ENCODE data around the gene CTCFL.
A peak's percentile ranks its signal among the peaks of the same experiment; 100 is the strongest.

Gene CTCFL

DNA sequence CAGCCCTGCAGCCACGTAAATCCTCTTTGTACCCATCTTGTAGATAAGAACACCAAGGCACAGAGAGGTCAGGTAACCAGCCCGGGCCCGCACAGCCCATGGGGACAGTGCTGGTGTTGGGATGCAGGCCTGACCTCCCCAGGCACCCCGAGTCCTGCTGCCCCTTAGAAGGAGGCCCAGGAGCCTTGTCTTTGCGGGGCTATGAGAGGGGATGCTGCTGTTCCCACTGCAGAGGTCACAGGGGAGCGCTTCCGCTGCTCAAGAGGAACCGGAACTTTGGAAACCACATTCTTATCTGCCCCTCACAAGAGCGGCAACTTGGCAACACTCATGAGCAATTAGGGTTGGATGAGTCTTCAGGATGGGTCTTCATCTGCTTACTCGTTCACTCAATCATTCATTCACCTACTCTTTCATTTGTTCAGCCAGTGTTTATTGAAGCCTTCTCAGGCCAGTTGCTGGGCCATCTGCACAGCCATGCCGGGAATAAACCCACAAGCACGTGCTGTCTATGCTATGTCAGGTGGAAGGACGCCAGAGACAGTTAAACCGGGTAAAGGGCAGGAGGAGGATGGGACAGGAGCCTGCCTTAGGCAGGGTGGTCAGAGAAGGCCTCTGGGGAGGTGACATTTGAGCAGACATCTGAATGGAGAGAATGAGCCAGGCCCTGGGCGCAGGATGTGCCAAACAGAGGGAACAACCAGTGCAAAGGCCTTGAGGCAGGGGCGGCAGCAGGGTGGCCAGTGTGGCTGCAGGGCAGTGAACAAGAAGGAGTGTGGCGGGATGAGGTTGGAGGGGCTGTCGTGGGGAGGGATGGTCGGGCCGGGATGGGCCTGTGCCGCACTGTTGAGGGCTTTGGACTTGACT is 72.9 kb downstream of the CTCFL start:
- Histone ChIP-seq H3K9me2 (replicated peaks; ENCODE audit: control insufficient read depth, low read length) (no peaks in the 10 kb centered on the region), H3K36me3 (ENCODE audit: control insufficient read depth, low read length) (no peaks in the 10 kb centered on the region), H3K4me2 (ENCODE audit: low read length) (peak overlapping the region; percentile 98), H3K4me1 (ENCODE audit: control insufficient read depth, low read length) (peaks cover 79% of the 10 kb centered on the region), H4K20me1 (ENCODE audit: control insufficient read depth, insufficient read depth, low read depth, low read length) (no peaks in the 10 kb centered on the region), H3F3A (ENCODE audit: control insufficient read depth, insufficient read depth) (peaks cover 2% of the 10 kb centered on the region), H3K9me3 (ENCODE audit: control insufficient read depth, insufficient read depth, low read length) (no peaks in the 10 kb centered on the region), H3K4me3 (ENCODE audit: low read length) (peak overlapping the region; percentile 74), H3K79me2 (ENCODE audit: control insufficient read depth, low read length) (no peaks in the 10 kb centered on the region), H3K27ac (ENCODE audit: low read depth, low read length) (peak overlapping the region; percentile 84), H3K27me3 (ENCODE audit: control insufficient read depth, low read length) (peaks cover 39% of the 10 kb centered on the region)
- TF ChIP-seq EZH2phosphoT487 (IDR thresholded peaks at IDR 0.05; ENCODE audit: borderline replicate concordance, low read length): no peak

GRCh38 chr20:57451431-57451794 is 73.5 kb downstream of the CTCFL start:
- H3F3A ChIP-seq (ENCODE audit: control insufficient read depth, insufficient read depth): peaks cover 2% of the 10 kb centered on the region
- peaks cover 82% of the 10 kb centered on the region for H3K4me1 ChIP-seq (ENCODE audit: control insufficient read depth, low read length)
- H4K20me1 ChIP-seq (ENCODE audit: control insufficient read depth, insufficient read depth, low read depth, low read length): no peaks in the 10 kb centered on the region
- no peaks in the 10 kb centered on the region for H3K79me2 ChIP-seq (ENCODE audit: control insufficient read depth, low read length)
- no peaks in the 10 kb centered on the region for H3K36me3 ChIP-seq (ENCODE audit: control insufficient read depth, low read length)
- H3K27ac ChIP-seq (ENCODE audit: low read depth, low read length): peak overlapping the region; percentile 84
- TF ChIP-seq EZH2phosphoT487 (IDR thresholded peaks at IDR 0.05; ENCODE audit: borderline replicate concordance, low read length): no peak
- TF ChIP-seq, protein P1, sequence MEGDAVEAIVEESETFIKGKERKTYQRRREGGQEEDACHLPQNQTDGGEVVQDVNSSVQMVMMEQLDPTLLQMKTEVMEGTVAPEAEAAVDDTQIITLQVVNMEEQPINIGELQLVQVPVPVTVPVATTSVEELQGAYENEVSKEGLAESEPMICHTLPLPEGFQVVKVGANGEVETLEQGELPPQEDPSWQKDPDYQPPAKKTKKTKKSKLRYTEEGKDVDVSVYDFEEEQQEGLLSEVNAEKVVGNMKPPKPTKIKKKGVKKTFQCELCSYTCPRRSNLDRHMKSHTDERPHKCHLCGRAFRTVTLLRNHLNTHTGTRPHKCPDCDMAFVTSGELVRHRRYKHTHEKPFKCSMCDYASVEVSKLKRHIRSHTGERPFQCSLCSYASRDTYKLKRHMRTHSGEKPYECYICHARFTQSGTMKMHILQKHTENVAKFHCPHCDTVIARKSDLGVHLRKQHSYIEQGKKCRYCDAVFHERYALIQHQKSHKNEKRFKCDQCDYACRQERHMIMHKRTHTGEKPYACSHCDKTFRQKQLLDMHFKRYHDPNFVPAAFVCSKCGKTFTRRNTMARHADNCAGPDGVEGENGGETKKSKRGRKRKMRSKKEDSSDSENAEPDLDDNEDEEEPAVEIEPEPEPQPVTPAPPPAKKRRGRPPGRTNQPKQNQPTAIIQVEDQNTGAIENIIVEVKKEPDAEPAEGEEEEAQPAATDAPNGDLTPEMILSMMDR (IDR thresholded peaks at IDR 0.05; ENCODE audit: low read depth, low read length, poor library complexity, severe bottlenecking): no peak
- no peaks in the 10 kb centered on the region for H3K9me2 ChIP-seq (replicated peaks; ENCODE audit: control insufficient read depth, low read length)
- H3K4me2 ChIP-seq (ENCODE audit: low read length): peak overlapping the region; percentile 98
- no peaks in the 10 kb centered on the region for H3K9me3 ChIP-seq (ENCODE audit: control insufficient read depth, insufficient read depth, low read length)
- peaks cover 45% of the 10 kb centered on the region for H3K27me3 ChIP-seq (ENCODE audit: control insufficient read depth, low read length)
- peak overlapping the region; percentile 74 for H3K4me3 ChIP-seq (ENCODE audit: low read length)

DNA sequence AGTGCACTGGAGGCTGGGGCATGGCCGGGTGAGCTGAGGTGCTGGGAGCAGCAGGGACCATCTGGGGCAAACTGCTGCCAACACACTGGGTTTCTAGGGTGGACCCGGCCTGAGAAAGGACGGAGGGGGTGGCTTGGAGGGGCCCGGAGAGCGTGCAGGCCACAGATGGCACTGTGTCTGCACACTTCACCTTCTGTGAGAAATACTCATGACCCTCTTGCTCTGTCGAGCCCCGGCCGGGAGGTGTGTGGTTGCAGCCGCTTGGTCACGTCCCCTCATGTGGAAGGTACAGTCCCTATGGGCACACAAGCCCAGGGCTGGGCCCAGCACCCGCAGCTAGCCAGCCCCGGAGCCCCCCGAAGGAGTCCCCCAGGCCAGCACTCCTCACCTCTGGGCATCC is 74.0 kb downstream of the CTCFL start:
- Histone ChIP-seq H3K4me2 (ENCODE audit: low read length) (peak overlapping the region; percentile 98), H3K27ac (ENCODE audit: low read depth, low read length) (peak overlapping the region; percentile 84)

More for the DNA sequence above, 74.0 kb downstream of the CTCFL start:
- Histone ChIP-seq H3F3A (ENCODE audit: control insufficient read depth, insufficient read depth) (peaks cover 2% of the 10 kb centered on the region), H3K4me1 (ENCODE audit: control insufficient read depth, low read length) (peaks cover 82% of the 10 kb centered on the region), H4K20me1 (ENCODE audit: control insufficient read depth, insufficient read depth, low read depth, low read length) (no peaks in the 10 kb centered on the region), H3K4me3 (ENCODE audit: low read length) (peak overlapping the region; percentile 74), H3K27me3 (ENCODE audit: control insufficient read depth, low read length) (peaks cover 50% of the 10 kb centered on the region), H3K9me3 (ENCODE audit: control insufficient read depth, insufficient read depth, low read length) (peaks cover 2% of the 10 kb centered on the region), H3K36me3 (ENCODE audit: control insufficient read depth, low read length) (no peaks in the 10 kb centered on the region), H3K9me2 (replicated peaks; ENCODE audit: control insufficient read depth, low read length) (no peaks in the 10 kb centered on the region), H3K79me2 (ENCODE audit: control insufficient read depth, low read length) (no peaks in the 10 kb centered on the region)
- TF ChIP-seq, protein P1 (IDR thresholded peaks at IDR 0.05; ENCODE audit: low read depth, low read length, poor library complexity, severe bottlenecking): no peak
- no peak for TF ChIP-seq EZH2phosphoT487 (IDR thresholded peaks at IDR 0.05; ENCODE audit: borderline replicate concordance, low read length)
